GM19023 (cell line): ENCODE measurements around the gene CLCN1.
"Not testable (repeated sequence)": the region's sequence is repeated elsewhere in the genome, so short reads cannot be mapped to it uniquely, and the experiment has no call there.

ENCODE experiments used
- ATAC-seq: cut with Tn5 transposase; IDR thresholded peaks from one replicate; pipeline ENCODE4 v1.9.1; 2021; ENCODE audit warnings: mild to moderate bottlenecking, moderate library complexity; ENCODE audit not compliant: unreplicated experiment

Gene CLCN1

DNA sequence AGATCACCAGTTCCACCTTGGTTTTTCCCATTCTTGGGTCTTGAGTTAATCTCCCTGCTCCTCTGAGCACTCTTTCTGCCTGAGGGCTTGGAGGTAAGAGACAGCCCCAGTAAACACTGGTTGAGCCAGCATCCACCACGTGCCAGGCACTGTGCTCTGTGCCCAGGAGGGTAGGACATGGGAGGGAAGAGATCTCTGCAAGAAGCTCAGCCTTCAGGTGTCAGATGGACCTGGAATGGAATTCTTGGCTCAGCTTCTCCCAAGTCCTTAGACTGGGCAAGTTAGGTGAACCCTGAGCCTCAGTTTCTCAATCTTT is 67.7 kb downstream of the CLCN1 start:
- ATAC-seq = no peak

DNA sequence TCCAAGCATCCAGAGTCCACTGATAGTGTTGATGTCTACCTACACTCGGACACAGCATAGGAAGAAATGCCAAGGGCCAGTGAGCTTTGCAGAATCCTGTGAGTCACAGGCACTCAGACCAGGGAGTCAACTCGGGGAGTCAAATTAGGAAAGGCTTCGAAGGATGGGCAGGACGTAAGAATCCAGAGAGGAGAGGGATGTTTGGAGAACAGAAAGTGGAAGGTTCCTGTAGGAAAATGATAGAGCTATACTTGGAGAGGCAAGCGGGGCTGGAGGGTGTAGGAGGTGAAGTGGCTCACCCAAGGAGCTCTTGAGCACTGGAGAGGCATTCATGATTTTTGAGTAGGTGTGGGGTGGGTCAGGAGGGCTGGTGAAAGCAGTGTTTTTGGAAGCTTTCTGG is 68.2 kb downstream of the CLCN1 start:
- ATAC-seq = no peak

DNA sequence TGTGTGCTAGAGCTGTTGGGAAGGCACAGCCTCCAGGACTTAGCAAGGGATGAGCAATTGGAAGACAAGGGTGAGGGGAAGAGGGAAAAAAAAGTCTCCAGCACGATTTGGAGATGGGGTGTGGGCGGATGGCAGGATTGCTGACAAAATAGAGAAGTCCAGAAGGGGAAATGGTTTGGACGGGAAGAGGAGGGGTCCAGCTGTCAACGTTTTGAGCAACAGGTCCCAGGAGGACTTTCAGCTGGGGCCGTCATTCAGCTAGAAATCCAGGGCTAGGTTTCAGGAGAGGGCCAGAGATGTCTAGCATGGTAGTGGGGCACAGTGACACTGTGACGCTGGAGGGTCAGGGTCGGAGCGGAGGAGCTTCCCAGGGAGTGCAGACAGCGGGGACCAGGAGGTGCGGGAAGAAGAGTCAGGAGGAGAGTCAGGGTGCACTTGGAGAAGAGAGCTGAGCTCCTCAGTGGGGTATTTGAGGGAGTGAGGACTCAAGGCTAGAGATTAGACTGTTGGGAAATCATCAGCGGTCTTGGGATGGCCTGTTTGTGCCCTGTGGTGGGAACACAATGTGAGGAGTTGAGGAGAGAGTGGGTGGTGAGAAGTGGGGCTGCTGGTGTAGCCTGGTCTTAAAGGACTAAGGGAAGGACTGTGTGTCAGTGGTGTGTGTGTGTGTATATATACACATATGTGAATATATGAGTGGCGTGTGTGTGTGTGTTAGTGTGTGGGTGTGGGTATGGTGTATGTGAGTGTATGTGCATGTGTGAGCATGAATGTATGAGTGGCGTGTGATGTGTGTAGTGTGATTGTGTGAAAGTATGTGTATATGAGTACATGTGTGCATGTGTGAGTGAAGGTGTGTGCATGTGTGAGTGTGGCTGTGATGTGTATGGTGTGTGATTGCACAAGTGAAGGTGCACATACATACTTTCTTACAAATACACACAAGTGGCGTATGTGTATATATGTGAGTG is 69.0 kb downstream of the CLCN1 start:
- ATAC-seq = no peak

DNA sequence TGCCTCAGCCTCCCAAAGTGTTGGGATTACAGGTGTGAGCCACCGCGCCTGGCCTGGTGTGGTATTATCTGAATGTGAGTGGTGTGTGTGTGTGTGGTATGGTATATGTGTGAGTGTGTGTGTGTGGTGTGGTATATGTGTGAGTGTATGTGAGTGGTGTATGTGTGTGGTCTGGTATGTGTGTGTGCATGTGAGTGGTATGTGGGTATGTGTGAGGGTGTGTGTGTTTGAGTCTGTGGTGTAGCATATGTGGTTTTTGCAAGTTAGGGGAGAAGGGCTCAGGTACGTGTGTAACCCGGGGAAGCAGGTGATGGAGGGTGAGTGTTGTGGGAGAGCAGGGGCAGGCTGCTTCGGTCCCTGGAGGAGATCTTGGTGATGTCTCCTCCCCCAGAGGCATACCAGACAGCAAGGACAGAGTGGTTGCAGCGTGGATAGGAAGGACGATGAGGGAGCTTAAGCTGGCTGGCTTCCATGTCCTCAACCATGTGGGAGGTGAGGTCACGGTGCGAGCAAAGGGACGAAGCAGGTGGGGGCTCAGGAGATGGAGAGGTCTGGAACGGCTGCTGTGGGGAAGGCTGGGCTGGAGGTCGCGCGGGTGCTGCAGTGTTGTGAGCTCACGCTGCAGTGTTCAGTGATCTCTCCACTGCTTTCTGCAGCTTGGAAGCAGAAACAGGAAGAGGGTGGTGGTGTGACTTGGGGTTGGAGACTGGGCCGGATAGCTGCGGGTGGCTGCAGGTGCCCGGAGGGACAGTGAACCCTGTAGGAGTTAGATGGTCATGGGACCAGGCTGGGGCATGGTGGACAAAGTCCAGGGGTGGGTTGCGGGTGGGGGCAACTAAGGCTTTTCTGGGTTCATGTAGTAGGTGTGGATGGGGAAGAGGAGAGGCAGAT is 70.2 kb downstream of the CLCN1 start:
- no peak for ATAC-seq

DNA sequence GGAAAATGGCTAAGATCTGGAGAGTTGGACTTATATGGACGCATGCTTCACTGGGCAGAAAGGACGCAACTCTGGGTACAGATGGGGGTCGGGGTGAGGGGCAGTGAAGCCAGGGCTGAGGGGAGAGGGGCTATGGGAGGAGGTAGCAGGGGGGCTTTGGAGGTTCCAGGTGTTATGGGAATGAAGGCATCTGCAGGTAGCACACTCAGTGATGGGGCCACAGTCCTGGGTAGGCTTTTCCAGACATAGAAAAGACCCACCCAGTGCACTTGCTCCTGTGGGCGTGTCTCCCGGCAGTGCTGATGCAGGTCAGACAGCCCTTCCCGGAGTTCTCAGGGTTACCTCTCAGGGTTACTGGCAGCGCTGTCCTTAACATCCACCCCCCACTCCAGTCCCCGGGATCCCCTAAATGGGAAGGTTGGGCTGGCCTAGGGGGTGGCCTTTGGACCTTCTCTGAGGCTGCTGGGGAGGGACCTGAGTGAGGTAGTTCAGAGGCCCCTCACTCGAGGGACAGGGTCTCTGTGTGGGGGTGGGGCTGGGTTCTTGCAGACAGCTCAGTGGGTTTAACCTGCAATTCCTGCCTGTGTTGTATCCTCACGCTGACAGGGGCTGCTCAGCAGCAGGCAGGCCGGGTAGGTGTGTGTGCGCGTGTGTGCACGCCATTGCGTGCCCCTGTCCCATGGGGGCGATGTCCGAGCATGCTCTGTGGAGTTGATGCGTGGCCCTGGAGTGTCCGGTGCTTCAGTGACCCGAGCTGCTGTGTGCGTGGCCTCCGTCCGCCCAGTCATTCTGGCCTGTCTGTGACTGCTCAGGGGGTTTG is 71.5 kb downstream of the CLCN1 start:
- no peak for ATAC-seq

DNA sequence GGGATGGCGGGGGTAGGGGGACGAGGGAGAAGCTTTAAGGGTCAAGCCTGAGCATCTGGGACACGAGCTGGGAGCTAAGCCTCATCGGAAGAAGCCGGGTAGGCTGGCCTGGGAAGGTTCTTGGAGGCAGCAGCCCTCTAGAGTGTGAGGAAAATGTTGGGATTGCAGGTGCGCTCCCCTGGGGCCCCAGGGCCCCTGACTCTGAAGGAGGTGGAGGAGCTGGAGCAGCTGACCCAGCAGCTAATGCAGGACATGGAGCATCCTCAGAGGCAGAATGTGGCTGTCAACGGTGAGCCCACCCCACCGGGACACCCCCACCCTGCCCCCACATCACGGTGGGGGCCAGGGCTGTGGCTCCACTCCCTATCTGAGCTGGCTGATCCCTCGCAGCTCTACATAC is 72.1 kb downstream of the CLCN1 start:
- ATAC-seq = no peak

DNA sequence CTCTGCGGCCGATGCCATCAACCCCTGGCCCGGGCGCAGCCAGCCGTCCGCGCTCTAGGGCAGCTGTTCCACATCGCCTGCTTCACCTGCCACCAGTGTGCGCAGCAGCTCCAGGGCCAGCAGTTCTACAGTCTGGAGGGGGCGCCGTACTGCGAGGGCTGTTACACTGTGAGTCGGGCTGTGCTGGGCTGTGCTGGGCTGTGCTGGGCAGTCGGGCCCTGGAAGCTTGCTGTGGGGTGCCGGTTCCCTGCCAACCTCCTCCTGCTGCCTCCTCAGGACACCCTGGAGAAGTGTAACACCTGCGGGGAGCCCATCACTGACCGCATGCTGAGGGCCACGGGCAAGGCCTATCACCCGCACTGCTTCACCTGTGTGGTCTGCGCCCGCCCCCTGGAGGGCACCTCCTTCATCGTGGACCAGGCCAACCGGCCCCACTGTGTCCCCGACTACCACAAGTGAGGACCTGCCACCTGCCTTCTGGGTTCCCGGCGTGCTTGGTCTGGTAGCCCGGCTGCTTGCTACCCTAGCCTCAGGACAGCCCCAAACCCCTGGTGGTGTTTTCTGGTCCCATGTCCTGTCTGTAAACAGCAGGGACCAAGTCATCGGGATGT is 72.7 kb downstream of the CLCN1 start:
- ATAC-seq = no peak

DNA sequence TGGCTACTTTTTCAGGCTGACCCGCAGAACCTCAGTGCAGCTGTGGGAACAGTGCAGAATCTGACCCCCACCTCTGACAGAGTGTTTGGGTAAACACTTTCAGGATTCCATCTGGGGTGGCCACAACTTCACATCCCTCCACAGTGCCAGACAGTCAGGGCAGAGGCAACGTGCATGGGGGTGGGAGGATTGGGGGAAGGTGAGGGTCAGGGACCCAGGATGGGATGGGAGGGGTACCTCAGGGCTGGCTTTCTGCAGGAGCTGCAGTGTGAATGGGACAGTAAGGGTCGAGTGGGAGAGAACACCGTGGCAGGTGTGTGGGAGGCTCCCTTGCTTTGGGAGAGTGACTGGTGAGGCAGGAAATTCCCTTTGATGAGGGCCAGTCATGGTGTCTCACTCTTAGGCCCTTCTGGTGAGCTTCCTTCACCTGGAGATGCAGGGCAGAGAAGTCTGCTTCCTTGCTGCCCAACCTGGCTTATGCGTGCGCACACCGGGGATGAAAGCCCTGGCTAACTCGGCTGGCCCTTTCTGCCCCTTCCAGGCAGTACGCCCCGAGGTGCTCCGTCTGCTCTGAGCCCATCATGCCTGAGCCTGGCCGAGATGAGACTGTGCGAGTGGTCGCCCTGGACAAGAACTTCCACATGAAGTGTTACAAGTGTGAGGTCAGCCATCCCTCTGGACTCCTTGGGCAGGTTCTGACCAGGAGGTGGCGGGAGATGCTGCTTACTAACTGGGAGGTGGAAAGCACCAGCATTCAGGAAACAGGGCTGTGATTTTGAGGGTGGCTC is 73.6 kb downstream of the CLCN1 start:
- ATAC-seq = no peak

DNA sequence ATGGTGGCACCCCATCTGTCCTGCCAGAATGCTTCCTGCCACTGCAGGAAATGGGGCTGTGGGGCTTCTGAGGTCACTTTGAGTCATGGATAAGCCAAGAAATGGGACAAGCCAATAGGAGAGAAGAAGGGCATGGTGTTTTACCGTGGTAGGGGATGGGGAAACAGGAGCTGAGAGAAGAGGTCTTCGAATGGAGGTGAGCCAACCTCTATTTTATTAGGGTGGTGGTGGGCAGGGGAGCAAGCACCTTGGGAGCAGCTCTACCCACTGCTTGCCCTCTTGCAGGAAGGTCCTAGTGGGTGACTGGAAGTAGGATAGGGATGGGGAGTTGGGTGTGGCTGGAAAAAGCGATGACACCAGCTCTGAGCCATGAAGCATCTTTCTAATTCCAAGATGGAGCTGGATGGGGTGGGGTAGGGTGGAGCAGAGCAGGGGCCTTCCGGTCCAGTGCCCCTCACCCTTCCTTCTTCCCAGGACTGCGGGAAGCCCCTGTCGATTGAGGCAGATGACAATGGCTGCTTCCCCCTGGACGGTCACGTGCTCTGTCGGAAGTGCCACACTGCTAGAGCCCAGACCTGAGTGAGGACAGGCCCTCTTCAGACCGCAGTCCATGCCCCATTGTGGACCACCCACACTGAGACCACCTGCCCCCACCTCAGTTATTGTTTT is 74.3 kb downstream of the CLCN1 start:
- no peak for ATAC-seq

DNA sequence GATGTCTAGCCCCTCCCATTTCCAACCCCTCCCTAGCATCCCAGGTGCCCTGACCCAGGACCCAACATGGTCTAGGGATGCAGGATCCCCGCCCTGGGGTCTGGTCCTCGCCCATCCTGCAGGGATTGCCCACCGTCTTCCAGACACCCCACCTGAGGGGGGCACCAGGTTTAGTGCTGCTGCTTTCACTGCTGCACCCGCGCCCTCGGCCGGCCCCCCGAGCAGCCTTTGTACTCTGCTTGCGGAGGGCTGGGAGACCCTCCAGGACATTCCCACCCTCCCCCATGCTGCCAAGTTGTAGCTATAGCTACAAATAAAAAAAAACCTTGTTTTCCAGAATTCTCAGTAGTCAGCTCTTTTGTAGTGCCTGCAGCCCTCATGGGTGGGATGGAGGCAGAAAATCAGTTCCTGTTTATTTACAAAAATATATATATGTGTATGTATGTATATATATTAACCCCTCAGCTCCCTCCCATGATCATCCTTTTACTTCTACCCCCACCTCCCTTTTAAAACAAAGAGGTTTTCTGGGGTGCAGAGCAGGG is 74.9 kb downstream of the CLCN1 start:
- no peak for ATAC-seq

DNA sequence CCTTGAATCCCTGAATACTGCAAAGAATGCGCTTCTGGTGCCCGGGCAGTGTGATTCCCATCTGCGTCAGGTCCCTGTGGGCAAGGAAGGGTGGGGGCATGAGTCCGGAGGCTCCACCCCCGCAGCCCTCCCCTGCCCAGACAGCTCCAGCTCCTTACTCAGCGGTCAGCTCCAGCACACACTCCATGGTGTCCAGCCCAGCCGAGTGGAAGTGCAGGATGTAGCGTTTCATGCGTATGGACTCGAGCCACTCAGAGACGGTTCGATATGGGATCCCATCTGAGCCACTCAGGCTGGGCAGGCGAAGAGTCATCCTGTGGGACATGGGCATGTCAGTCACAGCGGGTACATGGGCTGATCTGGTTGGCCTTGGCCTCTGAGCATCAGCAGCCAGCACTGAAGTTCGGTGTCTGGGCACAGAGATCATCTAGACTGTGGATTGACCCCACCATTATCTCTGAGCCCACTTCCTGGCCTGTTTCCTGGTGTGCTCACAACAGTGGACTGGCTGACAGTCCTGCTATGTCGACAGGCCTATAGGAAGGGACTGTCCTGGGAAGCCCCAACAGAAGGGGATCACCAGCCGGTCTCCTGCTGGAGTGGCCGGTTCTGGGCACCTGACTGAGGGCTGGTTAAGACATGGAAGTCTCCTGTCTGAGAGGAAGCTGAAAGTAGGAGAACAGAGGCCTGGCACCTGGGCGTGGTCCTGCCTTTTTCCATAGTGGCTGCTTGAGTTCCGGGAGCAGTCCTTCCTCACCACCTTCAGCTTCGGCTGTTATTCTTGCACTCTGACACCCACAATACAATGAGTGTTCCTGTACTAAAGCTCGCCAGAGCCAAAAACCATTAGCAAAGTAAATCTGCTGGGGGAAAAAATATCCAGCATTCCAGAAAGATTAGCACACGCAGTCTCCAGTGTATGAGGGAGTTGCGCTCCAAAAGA is 75.8 kb downstream of the CLCN1 start:
- no peak for ATAC-seq

DNA sequence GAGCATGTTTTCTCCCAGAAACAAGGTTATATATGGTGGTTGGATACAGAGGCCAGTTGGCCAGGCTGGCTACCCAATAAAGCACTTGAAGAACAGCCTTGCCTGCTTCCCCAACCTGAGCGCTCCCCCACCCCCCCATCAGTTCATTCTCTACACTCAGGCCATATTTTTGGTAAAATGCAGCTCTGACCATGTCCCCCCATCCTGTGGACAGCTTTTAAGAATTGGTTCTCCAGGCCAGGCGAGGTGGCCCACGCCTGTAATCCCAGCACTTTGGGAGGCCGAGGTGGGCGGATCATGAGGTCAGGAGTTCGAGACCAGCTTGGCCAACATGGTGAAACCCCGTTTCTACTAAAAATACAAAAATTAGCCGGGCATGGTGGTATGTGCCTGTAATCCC is 76.5 kb downstream of the CLCN1 start:
- ATAC-seq = not testable (repeated sequence)

DNA sequence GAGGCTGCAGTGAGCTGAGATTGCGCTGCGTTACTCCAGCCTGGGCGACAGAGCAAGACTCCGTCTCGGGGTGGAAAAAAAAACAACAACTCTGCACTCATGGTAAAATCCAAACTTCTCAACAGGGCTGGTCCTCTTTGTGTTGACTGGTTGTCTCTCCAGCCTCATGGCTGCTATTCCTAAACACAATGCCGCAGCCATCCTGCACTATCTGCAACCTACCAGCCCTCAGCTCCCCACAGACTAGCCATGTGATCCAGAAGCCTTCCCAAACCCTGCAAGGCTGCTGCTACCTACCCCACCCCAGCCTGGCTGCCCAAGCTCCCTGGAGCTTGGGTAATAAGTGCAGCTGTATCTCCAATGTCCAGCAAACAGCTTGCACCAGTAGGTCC is 77.0 kb downstream of the CLCN1 start:
- ATAC-seq = no peak

DNA sequence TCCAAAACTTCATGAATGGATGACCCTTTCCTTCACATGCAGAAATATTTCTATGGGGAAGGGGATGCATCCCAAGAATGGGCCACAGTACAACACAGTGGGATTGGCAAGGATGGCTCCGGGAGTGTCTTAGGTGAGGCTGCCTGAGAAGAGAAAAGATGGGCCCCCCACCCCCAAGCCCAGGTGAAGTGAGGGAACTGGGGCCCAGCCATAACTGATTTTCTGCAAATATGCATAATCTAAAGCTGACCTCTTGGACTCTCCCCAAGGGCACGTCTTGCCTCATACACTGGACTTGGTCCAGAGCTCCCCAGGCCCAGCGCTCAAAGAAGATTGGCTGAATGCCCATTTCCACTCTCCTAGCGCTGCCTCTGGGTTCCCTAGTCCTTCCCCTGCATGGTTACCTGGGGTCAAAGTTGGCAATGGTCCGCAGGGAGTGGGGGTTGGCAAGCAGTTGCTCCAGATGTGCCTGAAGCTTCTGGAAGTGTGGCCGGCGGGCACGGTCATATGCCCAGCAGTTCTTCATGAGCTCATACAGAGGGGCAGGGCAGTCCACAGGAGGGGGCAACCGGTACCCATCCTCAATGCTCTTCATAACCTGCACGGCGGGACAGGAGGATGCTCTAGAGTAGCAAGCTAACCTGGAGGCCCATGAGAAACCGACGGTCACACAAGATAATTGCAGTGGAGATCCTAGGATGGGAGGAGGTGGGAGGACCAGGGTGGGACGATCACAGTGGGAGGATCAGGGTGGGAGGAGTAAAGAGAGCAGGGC is 77.5 kb downstream of the CLCN1 start:
- ATAC-seq = no peak

DNA sequence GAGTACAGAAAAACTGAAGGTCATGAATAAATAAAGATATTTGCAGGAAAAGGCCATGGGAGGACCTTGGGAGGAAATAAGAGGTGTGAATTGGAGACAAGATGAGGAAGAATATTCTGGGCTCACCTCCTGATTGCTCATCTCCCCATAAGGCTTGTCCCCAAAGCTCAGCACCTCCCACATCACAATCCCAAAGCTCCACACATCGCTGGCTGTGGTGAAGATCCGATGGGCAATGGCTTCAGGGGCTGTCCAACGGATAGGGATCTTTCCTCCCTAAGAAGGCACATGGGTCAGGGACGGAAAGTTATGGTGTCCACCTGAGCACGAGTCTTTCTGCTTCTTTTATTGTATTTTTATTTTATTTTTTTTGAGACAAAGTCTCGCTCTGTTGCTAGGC is 78.2 kb downstream of the CLCN1 start:
- ATAC-seq = no peak

DNA sequence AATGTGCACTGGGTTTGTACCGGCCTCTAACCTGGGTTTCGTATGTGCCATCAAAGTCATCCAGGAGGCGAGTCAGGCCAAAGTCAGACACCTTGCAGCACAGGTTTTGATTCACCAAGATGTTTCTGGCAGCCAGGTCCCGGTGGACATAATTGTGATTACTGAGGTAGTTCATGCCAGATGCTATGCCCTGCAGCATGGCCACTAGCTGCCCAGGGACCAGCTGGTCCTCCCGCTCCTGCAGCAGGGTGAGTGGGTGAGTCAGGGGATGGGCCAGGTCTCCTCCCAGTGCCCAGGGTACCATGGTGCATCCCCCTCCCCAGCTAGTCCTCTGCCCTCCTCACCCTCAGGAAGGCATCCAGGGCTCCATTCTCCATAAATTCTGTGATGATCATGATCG is 78.9 kb downstream of the CLCN1 start:
- ATAC-seq = no peak
